NK-92 treated with Interleukin-12 subunit alpha and Interleukin-12 subunit beta, amount 100 ng/mL, for 24 hours (cell line): ENCODE data around the gene NAXE.
"Not testable (repeated sequence)": the region's sequence is repeated elsewhere in the genome, so short reads cannot be mapped to it uniquely, and the experiment has no call there.

Experiments
- DNase-seq: peaks from one replicate; lab custom pipeline; 2025; lab: John Stamatoyannopoulos, UW

The NAXE gene

GRCh38 chr1:156623946-156624813 lies 32.6 kb downstream of the NAXE start:
- DNase-seq, result no peak

GRCh38 chr1:156624814-156625435 lies 33.3 kb downstream of the NAXE start:
- DNase-seq, result no peak

GRCh38 chr1:156625436-156626078 lies 34.0 kb downstream of the NAXE start:
- DNase-seq, result no peak

- no peak for DNase-seq
Observed at GRCh38 chr1:156626079-156626438, 34.5 kb downstream of the NAXE start.

GRCh38 chr1:156627313-156627880 lies 35.8 kb downstream of the NAXE start:
- DNase-seq, result no peak

- no peak for DNase-seq
Observed at GRCh38 chr1:156629823-156630449, 38.4 kb downstream of the NAXE start.

- not testable (repeated sequence) for DNase-seq
Observed at GRCh38 chr1:156631152-156631551, 39.6 kb downstream of the NAXE start.

- no peak for DNase-seq
Observed at GRCh38 chr1:156632355-156632754, 40.8 kb downstream of the NAXE start.

GRCh38 chr1:156638189-156638985 lies 46.8 kb downstream of the NAXE start:
- no peak for DNase-seq

- DNase-seq, result no peak
Observed at GRCh38 chr1:156639601-156640101, 48.1 kb downstream of the NAXE start.

GRCh38 chr1:156640842-156641706 lies 49.5 kb downstream of the NAXE start:
- DNase-seq, result no peak

- DNase-seq, result no peak
Observed at GRCh38 chr1:156641761-156642264, 50.2 kb downstream of the NAXE start, which contains the start of gene BCAN. Gene BCAN, plus strand, starts transcription at chr1:156642117. Its CDS starts 3,938 bp downstream, at chr1:156646055.

- DNase-seq, result no peak
Observed at GRCh38 chr1:156642265-156643048, 50.9 kb downstream of the NAXE start.

- no peak for DNase-seq
Observed at GRCh38 chr1:156643049-156643777, 51.6 kb downstream of the NAXE start.

- no peak for DNase-seq
Observed at GRCh38 chr1:156643778-156644092, 52.2 kb downstream of the NAXE start.
